GM21515 (cell line): ENCODE results near the gene KLHL26.
A peak's percentile ranks its signal among the peaks of the same experiment; 100 is the strongest.

Source experiments
- ATAC-seq: cut with Tn5 transposase; IDR thresholded peaks from one replicate; pipeline ENCODE4 v1.9.1; 2021; ENCODE audit not compliant: unreplicated experiment

Gene KLHL26

DNA sequence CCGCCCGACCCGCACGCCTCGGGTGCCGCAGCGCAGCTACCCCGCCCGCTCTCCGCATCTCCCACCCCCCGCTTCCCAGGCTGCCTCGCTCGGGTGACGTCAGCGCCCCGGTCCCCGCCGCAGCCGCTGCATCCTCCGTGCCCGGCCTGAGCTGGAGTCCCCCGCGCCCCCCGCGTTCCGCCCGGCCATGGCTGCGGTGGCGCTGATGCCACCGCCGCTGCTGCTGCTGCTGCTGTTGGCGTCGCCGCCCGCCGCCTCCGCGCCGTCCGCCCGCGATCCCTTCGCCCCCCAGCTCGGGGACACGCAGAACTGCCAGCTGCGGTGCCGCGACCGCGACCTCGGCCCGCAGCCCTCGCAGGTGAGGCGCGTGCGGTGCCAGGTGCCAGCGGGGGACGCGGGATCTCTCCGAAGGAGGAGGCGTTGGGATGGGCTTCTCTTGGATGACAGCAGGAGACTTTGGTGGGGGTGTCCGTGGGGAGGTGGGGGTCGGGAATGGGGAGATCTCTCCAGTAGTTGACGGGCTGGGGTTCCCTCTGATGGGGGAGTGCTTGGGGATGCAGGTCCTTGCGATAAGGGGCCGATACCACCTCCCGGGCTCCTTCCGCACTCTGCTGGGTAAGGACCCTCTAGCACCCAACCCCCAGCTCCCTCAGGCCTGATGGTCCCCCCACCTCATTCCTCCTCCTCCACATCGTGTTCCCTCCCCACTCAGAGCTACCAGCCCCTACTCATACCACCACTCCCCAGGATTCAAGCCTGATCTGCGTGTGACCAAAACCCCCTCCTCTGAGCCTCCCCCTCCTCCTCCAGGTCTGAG lies 23.8 kb upstream of the KLHL26 start, which contains the start of gene TMEM59L:
Gene TMEM59L (plus strand): TSS at position 99 of the 817 bp plus-strand sequence. CDS start 89 bp downstream, at position 188.
- no peak for ATAC-seq

DNA sequence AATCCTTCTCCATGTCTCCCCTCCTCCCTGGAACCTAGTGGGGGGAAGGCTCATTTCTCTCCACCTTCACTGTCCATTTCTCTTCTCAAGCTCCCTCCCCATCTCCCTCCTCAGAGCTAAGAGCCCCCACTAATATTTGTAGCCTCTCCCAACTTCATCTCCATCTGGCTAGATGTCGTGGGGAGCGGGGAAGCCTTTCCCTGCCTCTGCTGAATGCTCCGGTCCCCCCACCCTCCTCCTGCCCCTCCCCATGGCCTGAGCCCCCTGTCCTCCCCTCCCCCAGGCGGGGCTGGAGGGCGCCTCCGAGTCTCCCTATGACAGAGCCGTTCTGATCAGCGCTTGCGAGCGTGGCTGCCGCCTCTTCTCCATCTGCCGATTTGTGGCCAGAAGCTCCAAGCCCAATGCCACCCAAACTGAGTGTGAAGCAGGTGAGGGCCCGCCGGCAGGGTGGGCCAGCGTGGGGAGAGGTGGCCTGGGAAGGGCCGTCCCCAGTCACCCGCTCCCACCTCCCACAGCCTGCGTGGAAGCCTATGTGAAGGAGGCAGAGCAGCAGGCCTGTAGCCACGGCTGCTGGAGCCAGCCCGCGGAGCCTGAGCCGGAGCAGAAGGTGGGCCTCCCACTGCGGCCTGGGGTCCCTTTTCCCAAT lies 23.1 kb upstream of the KLHL26 start:
- ATAC-seq, result no peak

DNA sequence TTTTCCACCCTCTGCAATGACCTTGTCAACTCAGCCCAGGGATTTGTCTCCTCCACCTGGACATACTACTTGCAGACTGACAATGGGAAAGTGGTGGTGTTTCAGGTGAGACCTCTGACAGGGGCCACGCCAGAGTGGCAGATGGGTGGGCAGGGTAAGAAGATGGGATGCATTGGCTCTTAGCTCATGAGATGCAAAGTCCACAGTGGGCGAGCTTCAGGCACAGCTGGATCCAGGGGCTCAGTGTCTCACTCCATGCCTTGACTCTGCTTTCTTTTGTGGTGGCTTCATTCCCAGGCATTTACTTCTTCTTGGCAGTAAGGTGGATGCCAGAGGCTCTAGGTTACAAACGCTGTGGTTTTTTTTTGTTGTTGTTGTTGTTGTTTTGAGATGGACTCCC lies 20.8 kb upstream of the KLHL26 start:
- no peak for ATAC-seq

DNA sequence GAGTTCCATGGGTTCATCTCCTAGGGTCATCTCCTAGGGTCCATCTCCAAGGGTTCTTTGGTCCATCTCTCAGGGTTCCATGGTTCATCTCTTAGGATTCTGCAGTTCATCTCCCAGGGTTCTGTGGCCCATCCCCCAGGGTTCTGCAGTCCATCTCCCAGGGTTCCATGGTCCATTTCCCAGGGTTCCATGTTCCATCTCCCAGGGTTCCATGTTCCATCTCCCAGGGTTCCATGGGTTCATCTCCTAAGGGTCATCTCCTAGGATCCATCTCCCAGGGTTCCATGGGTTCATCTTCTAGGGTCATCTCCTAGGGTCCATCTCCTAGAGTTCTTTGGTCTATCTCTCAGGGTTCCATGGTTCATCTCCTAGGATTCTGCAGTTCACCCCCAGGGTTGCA lies 19.3 kb upstream of the KLHL26 start:
- no peak for ATAC-seq

DNA sequence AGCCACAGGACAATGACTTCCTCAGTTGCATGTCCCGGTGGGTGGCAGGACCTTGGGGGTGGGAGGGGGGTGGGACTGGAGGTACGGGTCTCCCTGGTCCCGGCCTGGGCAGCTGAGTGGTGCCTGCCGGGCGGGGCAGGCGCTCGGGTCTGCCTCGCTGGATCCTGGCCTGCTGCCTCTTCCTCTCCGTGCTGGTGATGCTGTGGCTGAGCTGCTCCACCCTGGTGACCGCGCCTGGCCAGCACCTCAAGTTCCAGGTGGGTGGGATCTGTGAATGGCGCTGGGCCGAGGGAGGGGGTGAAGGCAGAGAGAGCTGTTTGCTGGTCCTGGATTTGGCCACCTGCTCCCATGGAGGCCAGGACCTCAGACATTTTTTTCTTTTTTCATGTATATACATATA lies 18.6 kb upstream of the KLHL26 start:
- ATAC-seq, result no peak

DNA sequence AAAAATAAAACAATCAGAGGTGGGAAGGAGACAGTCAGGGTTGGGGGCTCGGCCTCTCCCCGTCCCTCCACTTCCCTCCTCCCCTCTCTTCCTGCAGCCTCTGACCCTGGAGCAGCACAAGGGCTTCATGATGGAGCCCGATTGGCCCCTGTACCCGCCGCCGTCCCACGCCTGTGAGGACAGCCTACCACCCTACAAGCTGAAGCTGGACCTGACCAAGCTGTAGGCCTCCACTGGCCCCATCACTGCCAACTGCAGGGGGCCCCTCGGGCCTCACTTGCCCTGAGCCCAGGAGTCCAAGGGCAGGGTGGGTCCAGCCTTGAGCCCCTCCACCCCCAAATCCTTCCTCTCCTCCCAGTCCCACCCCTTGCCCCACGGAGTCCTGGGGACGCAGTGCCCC lies 16.5 kb upstream of the KLHL26 start:
- no peak for ATAC-seq

DNA sequence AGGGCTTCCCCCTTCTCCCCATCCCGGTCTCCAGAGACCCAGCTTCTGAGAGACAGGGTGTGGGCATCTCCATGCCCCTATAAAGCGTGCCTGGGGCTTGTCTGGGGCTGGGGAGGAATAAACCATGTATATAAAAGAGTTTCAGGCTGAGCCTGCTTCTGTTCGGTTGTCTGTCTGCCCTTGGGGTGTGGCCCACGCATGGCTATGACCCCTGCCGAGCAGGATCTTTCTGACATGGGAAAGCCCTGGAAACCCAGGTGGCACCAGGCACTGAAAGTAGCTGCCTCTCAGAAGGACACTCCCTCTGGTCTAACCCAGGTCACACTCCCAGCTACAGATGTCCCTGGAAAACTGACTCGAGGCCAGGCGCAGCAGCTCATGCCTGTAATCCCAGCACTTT lies 15.9 kb upstream of the KLHL26 start:
- no peak for ATAC-seq

DNA sequence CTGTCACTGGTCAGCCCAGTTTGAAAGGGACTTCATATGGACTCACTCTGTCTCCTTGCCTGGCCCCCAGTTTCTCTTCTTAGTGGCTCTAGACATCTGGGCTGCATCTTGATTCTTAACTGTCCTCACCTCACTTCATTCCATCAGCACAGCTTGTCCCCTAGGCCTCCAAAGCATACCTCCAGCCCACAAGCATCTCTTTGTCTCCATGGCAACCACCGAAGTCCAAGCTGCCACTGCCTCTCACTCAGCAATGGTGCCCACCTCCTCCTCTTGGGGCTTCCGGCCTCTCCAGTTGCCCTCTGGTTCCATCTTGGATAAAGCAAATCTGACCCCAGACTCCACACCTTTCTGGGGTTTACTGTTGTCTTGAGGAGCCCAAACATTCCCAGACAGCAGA lies 9.9 kb upstream of the KLHL26 start:
- ATAC-seq, result no peak

DNA sequence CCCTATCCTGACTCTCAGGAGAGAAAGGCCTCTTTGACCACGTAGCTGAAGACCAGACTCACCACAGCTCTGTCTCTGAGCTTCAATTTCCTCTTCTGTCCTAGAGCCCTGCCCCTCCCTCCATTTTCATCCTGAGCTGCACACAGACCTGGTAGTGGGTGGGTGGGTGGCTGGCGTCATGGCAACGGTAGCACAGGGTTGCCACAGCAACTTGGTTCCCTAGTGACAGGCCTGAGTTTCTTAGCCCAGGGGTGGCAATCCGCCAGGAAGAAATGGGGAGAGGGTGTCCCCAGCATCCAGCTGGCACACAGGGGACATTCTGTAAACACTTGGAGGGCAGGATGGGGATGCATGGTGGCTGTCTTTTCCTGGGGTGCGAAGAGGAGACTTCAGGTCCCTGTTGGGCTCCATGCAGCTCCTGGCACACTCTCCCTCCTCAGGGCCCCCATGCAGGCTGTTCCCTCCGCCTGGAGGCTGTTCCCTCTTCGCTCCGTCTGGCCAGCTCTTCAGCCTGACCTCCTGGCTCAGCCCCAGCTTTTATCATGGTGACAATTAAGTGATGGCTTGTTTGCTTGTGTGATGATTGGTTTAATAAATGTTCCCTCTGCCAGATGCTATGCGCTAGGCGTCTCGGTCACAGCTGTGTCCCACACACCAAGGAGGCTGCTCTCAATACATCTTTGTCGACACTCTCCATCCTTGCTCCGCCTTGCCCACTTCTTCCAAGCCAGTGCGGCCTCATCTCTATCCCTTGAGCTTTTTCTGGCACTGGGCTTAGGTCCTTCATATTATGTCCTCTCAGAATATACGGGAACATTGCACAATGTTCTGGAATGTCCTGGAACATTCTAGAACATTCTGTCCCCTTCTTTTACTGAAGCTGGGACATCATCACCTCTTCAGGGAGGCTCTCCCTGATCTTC lies 7.4 kb upstream of the KLHL26 start:
- no peak for ATAC-seq

DNA sequence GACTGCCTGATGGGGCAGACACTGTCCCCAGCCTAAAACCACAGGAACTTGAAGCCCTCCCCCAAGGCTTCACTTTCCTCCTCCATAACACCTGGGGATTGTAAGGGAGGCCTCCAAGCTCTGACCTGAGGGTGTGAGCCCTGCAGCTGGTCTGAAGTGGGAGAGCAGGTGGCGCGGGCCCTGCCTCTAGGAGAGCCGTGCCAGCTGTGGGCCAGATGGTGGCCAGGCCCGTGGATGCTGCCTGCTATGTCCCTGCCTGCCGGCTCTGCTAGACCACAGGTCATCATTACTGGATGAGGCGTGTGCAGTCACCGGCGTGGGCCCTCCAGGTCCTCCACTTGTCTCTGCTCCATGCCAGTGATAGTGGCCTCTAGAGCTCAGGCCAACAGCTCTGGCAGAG lies 3.5 kb upstream of the KLHL26 start:
- ATAC-seq, result no peak

DNA sequence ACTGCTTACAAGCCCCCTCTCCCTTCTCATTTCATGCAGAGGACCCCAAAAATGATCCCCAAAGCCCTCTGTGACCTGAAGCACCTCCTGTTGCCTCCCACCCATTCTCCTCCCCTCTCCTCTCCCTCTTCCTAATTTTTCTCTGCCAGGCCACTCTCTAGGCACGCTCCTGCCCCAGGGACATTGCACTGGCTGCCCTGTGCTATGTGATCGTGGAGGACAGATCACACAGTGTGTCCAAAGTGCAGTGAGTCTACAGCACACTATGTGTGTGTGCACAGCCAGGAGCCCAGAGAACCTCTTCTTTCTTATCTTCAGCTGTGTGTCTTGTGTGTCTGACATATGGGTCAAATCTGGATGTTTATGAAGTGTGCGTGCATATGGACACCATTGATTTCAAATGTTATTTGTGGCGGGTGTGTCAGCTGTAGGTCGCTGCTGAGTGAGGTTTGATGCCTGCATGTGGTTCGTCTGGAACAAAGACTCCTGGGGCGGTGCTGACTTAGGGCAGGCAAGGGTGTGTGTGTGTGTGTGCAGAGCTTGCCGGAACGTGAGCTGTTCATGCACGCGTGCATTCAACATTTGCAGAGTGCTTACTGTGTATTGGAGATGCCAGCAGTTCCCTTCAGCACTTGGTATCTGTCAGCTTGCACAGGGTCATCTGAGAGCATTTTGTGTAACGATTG lies 2.1 kb upstream of the KLHL26 start:
- ATAC-seq, result no peak

DNA sequence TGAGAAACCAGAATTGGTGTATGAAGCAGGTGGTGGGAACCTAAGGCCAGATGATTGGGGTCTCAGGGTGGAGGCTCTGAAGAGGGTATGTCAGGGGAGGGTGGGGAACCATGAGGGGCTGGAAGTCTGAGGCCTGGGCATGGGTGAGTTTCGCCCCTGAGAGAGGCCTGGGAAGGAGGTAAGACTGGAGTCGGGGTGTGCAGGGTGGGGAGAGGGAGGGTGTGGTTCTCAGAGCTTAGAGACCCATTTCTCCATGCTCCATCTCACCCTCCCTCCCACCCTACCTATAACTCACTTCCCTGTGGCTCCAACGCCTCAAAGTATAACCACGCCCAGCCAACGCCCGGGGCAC lies 1.0 kb upstream of the KLHL26 start:
- no peak for ATAC-seq

DNA sequence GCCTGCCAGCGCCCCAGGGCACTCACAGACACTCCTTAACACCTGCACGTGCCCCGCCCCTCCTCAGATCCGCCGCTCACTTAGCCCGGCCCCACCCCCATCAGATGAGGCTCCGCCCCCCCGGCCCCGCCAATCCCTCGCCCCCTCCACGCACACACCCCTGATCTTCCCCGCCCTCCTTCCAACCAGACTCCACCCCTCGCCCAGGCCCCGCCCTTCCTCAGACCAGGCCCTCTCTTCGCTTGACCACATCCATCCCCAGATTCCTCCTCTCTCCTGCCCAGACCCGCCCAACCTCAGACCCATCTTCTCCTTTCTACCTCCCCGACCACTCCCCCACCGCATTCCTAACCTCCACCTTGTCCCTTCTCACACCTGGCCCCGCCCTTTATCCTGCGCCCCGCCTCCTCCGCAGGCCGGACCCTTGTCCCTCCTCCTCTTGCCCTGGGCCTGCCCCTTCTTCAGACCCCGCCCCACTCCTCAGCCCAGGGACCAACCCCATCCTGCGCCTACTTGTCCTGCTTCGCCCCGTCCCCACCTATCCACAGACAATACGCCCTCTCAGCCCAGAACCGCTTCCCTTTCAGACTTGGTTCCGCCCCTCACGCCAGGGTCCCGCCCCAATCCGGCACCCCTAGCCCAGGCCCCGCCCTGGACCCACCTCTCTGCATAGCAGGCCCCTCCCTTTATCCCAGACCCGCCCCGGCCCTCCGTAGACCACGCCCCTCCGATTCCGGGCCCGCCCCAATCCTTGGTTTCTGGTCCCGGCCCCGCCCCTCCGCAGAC lies 452 bp upstream of the KLHL26 start:
- peak; percentile 81 for ATAC-seq

DNA sequence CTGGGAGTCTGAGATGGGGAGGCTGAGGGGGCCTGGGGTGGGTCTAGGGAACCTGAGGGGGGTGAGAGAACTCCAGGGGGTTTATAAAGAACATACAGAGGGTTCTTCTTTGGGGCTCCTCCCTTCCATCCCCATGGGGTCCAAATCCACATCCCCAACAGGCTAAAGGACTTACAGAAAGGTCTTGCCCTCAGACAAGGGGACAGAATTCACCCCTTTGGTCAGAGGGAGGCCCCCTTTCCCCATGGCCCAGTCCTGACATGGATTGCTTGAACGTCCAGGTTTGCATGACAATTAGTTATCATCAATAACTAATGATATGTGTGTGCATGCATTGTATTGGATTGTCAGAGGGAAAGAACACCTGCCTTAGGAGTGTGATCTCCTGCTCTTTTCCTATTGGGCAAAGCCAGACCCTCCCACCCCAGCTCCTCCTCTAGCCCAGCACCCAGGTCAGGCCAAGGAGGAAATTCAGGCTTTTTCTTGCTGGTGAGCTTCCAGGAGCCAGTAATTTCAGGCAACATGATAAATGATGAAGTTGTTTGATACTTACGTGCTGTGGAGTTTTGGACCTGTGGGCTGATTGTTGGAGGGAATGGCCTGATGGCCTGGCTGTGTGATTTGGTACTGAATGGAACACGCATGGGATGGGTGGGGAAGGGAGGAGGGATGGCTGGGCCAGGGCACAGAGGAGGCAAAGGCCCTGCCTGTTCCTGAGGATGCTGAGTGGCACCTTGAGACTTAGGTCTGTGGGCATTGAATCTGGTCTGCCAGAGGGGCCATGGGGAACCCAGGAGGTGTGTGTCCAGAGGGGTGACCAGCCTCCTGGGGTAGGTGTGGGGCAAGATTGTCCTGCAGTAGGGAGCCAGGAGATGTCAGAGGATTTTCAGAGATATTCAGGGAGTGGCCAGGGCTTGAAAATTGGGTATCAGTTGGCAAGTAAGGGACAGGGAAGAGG lies 1.1 kb downstream of the KLHL26 start:
- no peak for ATAC-seq

DNA sequence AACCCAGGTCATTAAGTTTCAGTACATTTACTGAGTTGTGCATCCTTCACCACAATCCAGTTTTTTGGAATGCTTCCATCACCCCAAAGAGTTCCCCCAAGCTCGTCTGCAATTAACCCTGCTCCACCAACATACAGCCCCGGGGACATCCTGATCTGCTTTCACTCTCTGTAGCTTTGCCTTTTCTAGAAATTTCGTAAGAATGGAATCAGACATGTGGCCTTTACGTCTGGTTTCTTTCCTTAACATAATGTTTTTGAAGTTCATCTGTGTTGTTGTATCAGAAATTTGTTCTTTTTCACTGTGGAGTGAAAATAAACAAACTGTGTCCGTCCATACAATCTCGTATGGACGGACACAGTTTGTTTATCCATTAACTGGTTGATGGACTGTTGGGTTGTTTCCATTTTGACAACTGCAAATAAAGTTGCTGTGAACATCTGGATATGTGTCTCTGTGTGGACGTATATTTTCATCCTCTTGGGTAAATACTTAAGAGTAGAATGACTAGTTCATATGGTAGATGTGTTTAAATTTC lies 2.9 kb downstream of the KLHL26 start:
- no peak for ATAC-seq

DNA sequence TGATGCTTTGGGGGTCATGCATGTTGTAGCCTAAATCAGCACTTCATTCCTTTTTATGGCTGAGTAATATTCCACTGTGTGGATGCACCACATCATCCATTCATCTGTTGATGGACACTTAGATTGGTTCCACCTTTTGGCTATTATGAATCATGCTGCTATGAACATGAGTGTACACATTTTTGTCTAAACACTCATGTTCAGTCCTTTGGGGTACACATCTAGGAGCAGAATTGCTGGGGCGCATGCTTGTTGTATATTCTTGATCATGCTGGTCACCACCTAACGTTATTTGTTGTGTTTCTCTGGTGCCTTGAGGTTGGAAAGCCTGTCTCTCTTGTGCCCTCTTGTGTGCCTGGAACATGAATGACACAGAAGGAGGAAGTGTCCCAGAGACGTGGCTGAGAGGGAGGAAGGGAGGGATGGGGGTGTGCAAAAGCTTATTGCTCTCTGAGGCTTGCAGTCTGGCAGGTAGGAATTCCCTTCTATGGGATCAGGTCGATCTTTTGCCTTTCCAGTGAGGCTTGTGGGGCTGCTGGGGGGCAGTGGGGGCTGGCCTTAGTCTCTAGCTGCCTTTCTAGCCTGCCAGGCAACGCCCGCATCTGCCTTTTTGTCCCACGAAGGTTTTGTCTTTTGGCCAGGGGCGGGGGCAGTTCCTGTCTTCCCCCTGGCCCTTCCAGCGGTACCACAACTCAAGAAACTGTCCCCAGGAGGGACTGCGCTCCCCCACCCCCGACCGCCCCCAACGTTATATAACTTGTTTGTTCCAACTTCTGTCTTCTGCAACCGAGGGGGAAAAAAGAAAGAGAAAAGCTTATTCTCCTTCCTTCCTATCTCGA lies 7.6 kb downstream of the KLHL26 start:
- no peak for ATAC-seq

DNA sequence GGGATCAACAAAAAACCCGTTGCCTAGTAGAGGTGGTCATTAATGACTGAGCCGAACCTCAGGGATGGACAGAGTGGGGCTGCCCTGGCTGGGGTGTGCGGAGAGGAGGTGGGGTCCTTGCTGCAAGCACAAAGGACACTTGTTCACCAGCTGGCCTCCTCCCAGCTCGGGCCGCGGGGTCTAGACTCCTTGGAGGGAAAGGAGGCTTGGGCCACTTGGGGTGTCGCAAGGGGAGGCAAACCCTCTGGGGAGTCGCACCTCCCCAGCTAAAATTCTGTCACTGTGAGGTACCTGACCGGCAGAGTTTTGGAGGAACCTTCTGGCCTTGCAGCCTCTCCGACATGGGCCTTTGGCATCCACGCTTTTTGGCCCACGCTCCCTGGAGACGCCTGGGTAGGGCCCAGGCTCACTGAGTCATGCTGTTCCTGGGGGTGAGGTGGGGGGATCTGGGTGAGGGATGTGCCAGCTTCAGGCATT lies 8.2 kb downstream of the KLHL26 start:
- no peak for ATAC-seq
